ENCODE results near the gene DPP3.

- TF ChIP-seq CTCF (IDR thresholded peaks at IDR 0.05) (no peak), JUN (IDR thresholded peaks at IDR 0.05) (peak; percentile 86 to 88), REST (IDR thresholded peaks at IDR 0.05) (peak; percentile 26; the same call in 1 of the 2 replicates), ATOH8 (CRISPR knock-in tag; IDR thresholded peaks at IDR 0.05; ENCODE audit: low read depth) (no peak), ZFP36 (IDR thresholded peaks at IDR 0.05; ENCODE audit: borderline replicate concordance, partially characterized antibody) (no peak), ZSCAN20 (CRISPR knock-in tag; IDR thresholded peaks at IDR 0.05) (no peak), POLR2A (IDR thresholded peaks at IDR 0.05; ENCODE audit: low read length) (peak; percentile 80), MAX (IDR thresholded peaks at IDR 0.05) (peak; percentile 93), MAZ (IDR thresholded peaks at IDR 0.05; ENCODE audit: borderline replicate concordance, low read depth, low read length) (no peak)
These were observed at the start of gene DPP3 for GRCh38 chr11:66480117-66480938.

Measured in A549 (cell line).